HCT116 (cell line): Measurements from ENCODE around the gene UBQLN4. TPM values are rescaled to one million over a fixed set of nuclear protein-coding genes. Genes with fewer than 3 reads are reported as not detected.
A peak's percentile ranks its signal among the peaks of the same experiment; 100 is the strongest.

Experiments
- ATAC-seq: fragments of 200-7000 bp; cut with Tn5 transposase; 2 replicates; pipeline ENCODE4 v1.9.1; 2020; ENCODE audit warnings: mild to moderate bottlenecking, moderate library complexity
- Bru-seq: library from RNA; stranded (reverse); fragments of 400-500 nt; gene quantifications from one replicate; lab custom pipeline; 2021; lab: Mats Ljungman, UMichigan
- BruChase-seq, 2 experiments: library from RNA; stranded (reverse); fragments of 400-500 nt; gene quantifications; one replicate each; lab custom pipeline; 2021; lab: Mats Ljungman, UMichigan
- BruUV-seq: library from RNA; stranded (reverse); fragments of 400-500 nt; replicated peaks from 2 replicates; lab custom pipeline; 2021; lab: Mats Ljungman, UMichigan
- CTCF ChIA-PET: fragments of 300-600 bp; sonication (Branson Sonifier 250); formaldehyde crosslinking; loops from one replicate; lab custom pipeline; 2021; ENCODE audit warnings: antibody characterized with exemption; lab: Charles Lee
- POLR2A ChIA-PET: fragments of 300-600, 350-600 bp; sonication (Branson Sonifier 250); formaldehyde crosslinking; loops from one replicate; lab custom pipeline; 2021; ENCODE audit warnings: antibody characterized with exemption; lab: Charles Lee
- RAD21 ChIA-PET, 2 experiments: fragments of 300-600 bp; sonication (Branson Sonifier 250); formaldehyde crosslinking; loops; one replicate each; lab custom pipeline; 2023; ENCODE audit warnings: low total read pairs in 2 of 2; ENCODE audit not compliant: uncharacterized antibody in 2 of 2, unreplicated experiment in 2 of 2, low non-redundant PET in 1 of 2; lab: Charles Lee
- DNase-seq: peaks from one replicate; pipeline ENCODE4 v3.0.0-alpha.2; 2010; ENCODE audit warnings: low read depth, low spot score
- H2AFZ ChIP-seq: fragments of 200-600 bp; shearing (Covaris generic), sonication (generic); 2 replicates; pipeline ENCODE4 v1.6.1; 2017; ENCODE audit warnings: low read depth, mixed run types, mixed read lengths, antibody characterized with exemption, low read length; ENCODE audit not compliant: poor library complexity, severe bottlenecking
- H3K27ac ChIP-seq: 2 replicates; pipeline ENCODE4 v1.5.1; 2012; ENCODE audit warnings: low read depth, low read length
- H3K27me3 ChIP-seq: fragments of 200-600 bp; sonication (generic); 2 replicates; pipeline ENCODE4 v1.6.1; 2016; ENCODE audit warnings: mixed run types, low read length, mixed read lengths; ENCODE audit not compliant: insufficient read depth
- H3K36me3 ChIP-seq, 2 experiments: fragments of 200-500 bp in 1 of 2; fragments of 200-600 bp in 1 of 2; sonication (Bioruptor generic) in 1 of 2; sonication (generic) in 1 of 2; 2 replicates each; pipeline versions ENCODE4 v1.5.1 to v1.6.1; 2014 to 2016; ENCODE audit warnings: low read length in 2 of 2, inconsistent platforms in 1 of 2, mixed read lengths in 1 of 2, mixed run types in 1 of 2; ENCODE audit not compliant: insufficient read depth in 2 of 2, control insufficient read depth in 1 of 2
- H3K4me1 ChIP-seq, 2 experiments: fragments of 200-600 bp in 1 of 2; sonication (generic) in 1 of 2; 2 replicates each; pipeline versions ENCODE4 v1.5.1 to v1.6.1; 2012 to 2017; ENCODE audit warnings: low read length in 2 of 2, inconsistent platforms in 1 of 2, mild to moderate bottlenecking in 1 of 2, mixed read lengths in 1 of 2, mixed run types in 1 of 2, moderate library complexity in 1 of 2; ENCODE audit not compliant: insufficient read depth in 2 of 2, control insufficient read depth in 1 of 2
- H3K4me2 ChIP-seq: fragments of 200-600 bp; sonication (generic); 2 replicates; pipeline ENCODE4 v1.6.1; 2017; ENCODE audit warnings: mixed run types, low read length, mixed read lengths
- H3K4me3 ChIP-seq, 2 experiments: fragments of 200-600 bp in 1 of 2; sonication (generic) in 1 of 2; replicated peaks in 1 of 2; 2 replicates each; pipeline ENCODE4 v1.5.1; 2011 to 2016; ENCODE audit warnings: low read length in 2 of 2, control low read depth in 1 of 2, low read depth in 1 of 2, mild to moderate bottlenecking in 1 of 2, mixed read lengths in 1 of 2, mixed run types in 1 of 2
- H3K79me2 ChIP-seq: fragments of 200-600 bp; sonication (generic); 2 replicates; pipeline ENCODE4 v1.6.1; 2017; ENCODE audit warnings: mild to moderate bottlenecking, mixed run types, low read length, moderate library complexity, mixed read lengths; ENCODE audit not compliant: insufficient read depth
- H3K9ac ChIP-seq: fragments of 200-600 bp; sonication (generic); 2 replicates; pipeline ENCODE4 v1.6.1; 2016; ENCODE audit warnings: low read length, mixed read lengths
- H3K9me2 ChIP-seq: fragments of 200-600 bp; sonication (generic), shearing (Covaris generic); 2 replicates; pipeline ENCODE4 v1.6.1; 2017; ENCODE audit warnings: mixed run types, mild to moderate bottlenecking, moderate library complexity; ENCODE audit not compliant: insufficient read depth
- H3K9me3 ChIP-seq, 2 experiments: fragments of 200-500 bp in 1 of 2; fragments of 200-600 bp in 1 of 2; sonication (Bioruptor generic) in 1 of 2; sonication (generic) in 1 of 2; 2 replicates each; pipeline ENCODE4 v1.6.1; 2014 to 2017; ENCODE audit warnings: low read length in 2 of 2, mixed read lengths in 2 of 2, inconsistent platforms in 1 of 2, low read depth in 1 of 2, mild to moderate bottlenecking in 1 of 2, mixed run types in 1 of 2, moderate library complexity in 1 of 2; ENCODE audit not compliant: control insufficient read depth in 1 of 2, insufficient read depth in 1 of 2
- H4K20me1 ChIP-seq: fragments of 200-600 bp; sonication (generic), shearing (Covaris generic); 2 replicates; pipeline ENCODE4 v1.6.1; 2017; ENCODE audit warnings: mixed run types, mild to moderate bottlenecking, moderate library complexity; ENCODE audit not compliant: insufficient read depth
- CTCF ChIP-seq, 3 experiments: fragments of 200-600 bp in 1 of 3; sonication (generic) in 1 of 3; IDR thresholded peaks in 2 of 3; conservative IDR thresholded peaks in 1 of 3; 2 replicates each; pipeline ENCODE4 v1.5.1; 2012 to 2017; ENCODE audit warnings: low read depth in 2 of 3, low read length in 2 of 3, antibody characterized with exemption in 1 of 3, borderline replicate concordance in 1 of 3, control low read depth in 1 of 3, mild to moderate bottlenecking in 1 of 3, mixed read lengths in 1 of 3, mixed run types in 1 of 3, moderate library complexity in 1 of 3; ENCODE audit not compliant: insufficient read depth in 1 of 3
- SIN3A ChIP-seq: IDR thresholded peaks from 2 replicates; pipeline ENCODE4 v1.6.1; 2012; ENCODE audit warnings: low read depth
- intact Hi-C: fragments of 100-400 bp; cut with micrococcal nuclease; formaldehyde crosslinking; loops from 2 replicates; pipeline ENCODE4 v1.10.0; 2022
- long read RNA-seq: library from polyadenylated mRNA; unstranded; transcript quantifications from one replicate; pipeline ENCODE4 v2.0.0, GENCODE V29; 2021; ENCODE audit not compliant: unreplicated experiment
- polyA plus RNA-seq: library from polyadenylated mRNA; unstranded; fragments of >200 nt; gene quantifications from 2 replicates; pipeline ENCODE4 v1.2.1, GENCODE V29; 2012; ENCODE audit warnings: missing spikeins
- total RNA-seq: library from RNA; stranded (reverse); gene quantifications from one replicate; pipeline ENCODE4 v1.2.1, GENCODE V29; 2021; ENCODE audit not compliant: unreplicated experiment

UBQLN4 gene
- total RNA-seq (68.4 TPM), Bru-seq, nascent RNA (percentile 73 among the genes with signal in this experiment), BruChase-seq, experiment 1, labeled RNA remaining after a 6-hour chase (percentile 94 among the genes with signal in this experiment), BruChase-seq, experiment 2, labeled RNA remaining after a 2-hour chase (percentile 87 among the genes with signal in this experiment)
- 47.4 and 48.3 TPM in 2 replicates for polyA plus RNA-seq
- long read RNA-seq, transcript UBQLN4-201 (11 exons, 3,576 nt), result major isoform, 6 of 41 reads
- long read RNA-seq, partial matches to known transcripts, result 24 of 41 reads
- long read RNA-seq, other reads (novel, unspliced or antisense), result 11 of 41 reads

- Histone ChIP-seq H3K27ac (peak within 1 kb of the TSS; percentile 92), H3K79me2 (peaks cover 33% of the 10 kb centered on the region), H3K9me3 (no peaks in the 10 kb centered on the region), H4K20me1 (no peaks in the 10 kb centered on the region), H3K4me1 (peaks cover 6 to 24% of the 10 kb centered on the region in 2 experiments; a peak in 3 of 4 replicates), H3K4me2 (peak within 1 kb of the TSS; percentile 100), H2AFZ (no peak within 1 kb of the TSS), H3K36me3 (peaks cover 5 to 6% of the 10 kb centered on the region in 2 experiments; a peak in 3 of 4 replicates), H3K9me2 (no peaks in the 10 kb centered on the region), H3K9ac (peak within 1 kb of the TSS; percentile 94), H3K4me3 (peak within 1 kb of the TSS; percentile 89 to 95), H3K27me3 (no peaks in the 10 kb centered on the region)
- intact Hi-C loops, result loop anchor here (2.0 to 5.0 kb wide), 2 partner anchors 33 to 112 kb away; partner anchors contain the start of genes RXFP4 and SSR2
- ChIA-PET CTCF (interaction anchor here (1.7 to 2.6 kb wide), 2 partner anchors 12 to 29 kb away, joined by 4 to 8 read pairs; no protein-coding TSS in a partner anchor), RAD21 (interaction anchor here in 1 of 2 experiments (0.6 kb wide), 1 partner anchor 196 kb away, joined by 4 read pairs; no protein-coding TSS in a partner anchor), POLR2A (interaction anchor here (0.7 kb wide), 1 partner anchor 12 kb away, joined by 4 read pairs; no protein-coding TSS in a partner anchor)
- TSS peak; percentile 79 for BruUV-seq
- ATAC-seq, result peak; percentile 62
- DNase-seq, result peak; percentile 67
- TF ChIP-seq SIN3A (no peak), CTCF (IDR thresholded peaks at IDR 0.05 in 2 of 3, conservative IDR thresholded peaks at IDR 0.05 in 1 of 3; ENCODE audit: borderline replicate concordance in 1 of 3, insufficient read depth in 1 of 3, low read depth in 2 of 3, low read length in 2 of 3) (peak in 2 of 3 experiments; percentile 39 to 53; a peak in 3 of 6 replicates)
These were observed at the start of gene UBQLN4 for GRCh38 chr1:156053768-156054499. Gene UBQLN4 (minus strand): TSS chr1:156053798. CDS start chr1:156053701, 97 bp downstream.
